Loucy (cell line): ENCODE results near the gene RNU6-9.

Experiments used
- H2AFZ ChIP-seq: fragments of 200-600 bp; sonication (generic); 2 replicates; pipeline ENCODE4 v1.6.0; 2016; ENCODE audit warnings: antibody characterized with exemption, mild to moderate bottlenecking, low read length, moderate library complexity
- H3F3A ChIP-seq: fragments of 200-600 bp; 2 replicates; pipeline ENCODE4 v1.6.0; 2016; ENCODE audit warnings: antibody characterized with exemption, low read depth, mild to moderate bottlenecking
- H3K27me3 ChIP-seq: fragments of 200-600 bp; sonication (generic); 2 replicates; pipeline ENCODE4 v1.6.1; 2014; ENCODE audit warnings: low read length, mild to moderate bottlenecking; ENCODE audit not compliant: insufficient read depth, poor library complexity, severe bottlenecking
- H3K36me3 ChIP-seq: fragments of 200-600 bp; sonication (generic); 2 replicates; pipeline ENCODE4 v1.6.1; 2016; ENCODE audit warnings: low read length; ENCODE audit not compliant: insufficient read depth
- H3K4me1 ChIP-seq: fragments of 200-600 bp; sonication (generic); 2 replicates; pipeline ENCODE4 v1.5.1; 2014; ENCODE audit warnings: low read length, mild to moderate bottlenecking; ENCODE audit not compliant: insufficient read depth, poor library complexity, severe bottlenecking
- H3K4me2 ChIP-seq: fragments of 200-600 bp; sonication (generic); 2 replicates; pipeline ENCODE4 v1.6.0; 2014; ENCODE audit warnings: antibody characterized with exemption, low read length, low read depth, mild to moderate bottlenecking; ENCODE audit not compliant: poor library complexity, severe bottlenecking
- H3K4me3 ChIP-seq: fragments of 200-600 bp; sonication (generic); 2 replicates; pipeline ENCODE4 v1.5.1; 2014; ENCODE audit warnings: low read length, mild to moderate bottlenecking, mixed read lengths; ENCODE audit not compliant: poor library complexity, severe bottlenecking
- H3K79me2 ChIP-seq: fragments of 200-600 bp; sonication (generic); 2 replicates; pipeline ENCODE4 v1.6.1; 2014; ENCODE audit warnings: low read length; ENCODE audit not compliant: insufficient read depth
- H3K9ac ChIP-seq: fragments of 200-600 bp; sonication (generic); 2 replicates; pipeline ENCODE4 v1.6.0; 2014; ENCODE audit warnings: mild to moderate bottlenecking, low read depth, low read length, moderate library complexity; ENCODE audit not compliant: poor library complexity, severe bottlenecking
- H3K9me2 ChIP-seq: fragments of 200-600 bp; sonication (generic); replicated peaks from 2 replicates; pipeline ENCODE4 v1.6.1; 2016; ENCODE audit warnings: low read depth, low read length, mixed read lengths
- H3K9me3 ChIP-seq: fragments of 200-600 bp; sonication (generic); 2 replicates; pipeline ENCODE4 v1.6.1; 2014; ENCODE audit warnings: mild to moderate bottlenecking, antibody characterized with exemption, low read length, low read depth; ENCODE audit not compliant: insufficient read depth
- H4K20me1 ChIP-seq: fragments of 200-600 bp; sonication (generic); 2 replicates; pipeline ENCODE4 v1.6.0; 2014; ENCODE audit warnings: antibody characterized with exemption, low read length, mild to moderate bottlenecking; ENCODE audit not compliant: insufficient read depth, poor library complexity, severe bottlenecking
- CTCF ChIP-seq: fragments of 200-600 bp; sonication (generic); conservative IDR thresholded peaks from 2 replicates; pipeline ENCODE4 v1.5.1; 2014; ENCODE audit warnings: mild to moderate bottlenecking, antibody characterized with exemption, low read length
- EZH2phosphoT487 ChIP-seq: fragments of 200-600 bp; IDR thresholded peaks from 2 replicates; pipeline ENCODE4 v1.6.1; 2018; ENCODE audit warnings: antibody characterized with exemption, mild to moderate bottlenecking, moderate library complexity, borderline replicate concordance

RNU6-9 gene

GRCh38 chr19:933553-933882, 40.2 kb downstream of the RNU6-9 start:
- TF ChIP-seq CTCF (no peak), EZH2phosphoT487 (no peak)
- Histone ChIP-seq H4K20me1 (peaks cover 19% of the 10 kb centered on the region), H3K4me2 (no peak overlapping the region), H3K9me2 (no peaks in the 10 kb centered on the region), H3K4me1 (no peaks in the 10 kb centered on the region), H3K79me2 (peaks cover 27% of the 10 kb centered on the region; the same call in 1 of the 2 replicates), H3K9ac (no peak overlapping the region), H3K36me3 (peaks cover 4% of the 10 kb centered on the region; the same call in 1 of the 2 replicates), H3K27me3 (no peaks in the 10 kb centered on the region), H3F3A (no peaks in the 10 kb centered on the region), H3K4me3 (no peak overlapping the region), H3K9me3 (no peaks in the 10 kb centered on the region), H2AFZ (no peak overlapping the region)

GRCh38 chr19:934197-934840, 41.0 kb downstream of the RNU6-9 start:
- no peak overlapping the region for H3K4me2 ChIP-seq
- no peaks in the 10 kb centered on the region for H3K27me3 ChIP-seq
- H3K36me3 ChIP-seq = peaks cover 4% of the 10 kb centered on the region; the same call in 1 of the 2 replicates
- H3K9me3 ChIP-seq = no peaks in the 10 kb centered on the region
- H3K79me2 ChIP-seq = peaks cover 24% of the 10 kb centered on the region; the same call in 1 of the 2 replicates
- no peaks in the 10 kb centered on the region for H3K4me1 ChIP-seq
- H3K4me3 ChIP-seq = no peak overlapping the region
- no peaks in the 10 kb centered on the region for H3F3A ChIP-seq
- H4K20me1 ChIP-seq = peaks cover 16% of the 10 kb centered on the region
- TF ChIP-seq CTCF (no peak), EZH2phosphoT487 (no peak)
- no peaks in the 10 kb centered on the region for H3K9me2 ChIP-seq
- H3K9ac ChIP-seq = no peak overlapping the region
- no peak overlapping the region for H2AFZ ChIP-seq

GRCh38 chr19:934865-935479, 41.7 kb downstream of the RNU6-9 start:
- Histone ChIP-seq H3K79me2 (peaks cover 30% of the 10 kb centered on the region; the same call in 1 of the 2 replicates), H4K20me1 (peaks cover 16% of the 10 kb centered on the region), H2AFZ (no peak overlapping the region), H3K9ac (no peak overlapping the region), H3K4me3 (no peak overlapping the region), H3K36me3 (peaks cover 4% of the 10 kb centered on the region; the same call in 1 of the 2 replicates), H3F3A (no peaks in the 10 kb centered on the region), H3K4me1 (no peaks in the 10 kb centered on the region), H3K27me3 (no peaks in the 10 kb centered on the region), H3K9me3 (no peaks in the 10 kb centered on the region), H3K9me2 (no peaks in the 10 kb centered on the region), H3K4me2 (no peak overlapping the region)
- TF ChIP-seq CTCF (no peak), EZH2phosphoT487 (no peak)
